SK-N-SH treated with all-trans-retinoic acid at 6 μM for 48 hours (cell line): ENCODE measurements around the gene SLAMF1.

Experiments used
- CSDC2 ChIP-seq: fragments of 250-450 bp; sonication (Bioruptor Pico); IDR thresholded peaks from 2 replicates; pipeline ENCODE4 v1.5.0; 2020; ENCODE audit warnings: mild to moderate bottlenecking, moderate library complexity
- GLIS3 ChIP-seq: fragments of 250-450 bp; sonication (Bioruptor Pico); IDR thresholded peaks from 2 replicates; pipeline ENCODE4 v1.5.0; 2020; ENCODE audit warnings: mild to moderate bottlenecking, moderate library complexity
- TCF4 ChIP-seq: fragments of 250-450 bp; sonication (Bioruptor Pico); IDR thresholded peaks from 2 replicates; pipeline ENCODE4 v1.8.0; 2021; ENCODE audit warnings: mild to moderate bottlenecking, moderate library complexity, borderline replicate concordance
- TF ChIP-seq, protein P1 (sequence below): fragments of 250-450 bp; sonication (Bioruptor Pico); IDR thresholded peaks from 2 replicates; pipeline ENCODE4 v1.5.1; 2020; ENCODE audit warnings: low read depth, mild to moderate bottlenecking, moderate library complexity

DNA sequence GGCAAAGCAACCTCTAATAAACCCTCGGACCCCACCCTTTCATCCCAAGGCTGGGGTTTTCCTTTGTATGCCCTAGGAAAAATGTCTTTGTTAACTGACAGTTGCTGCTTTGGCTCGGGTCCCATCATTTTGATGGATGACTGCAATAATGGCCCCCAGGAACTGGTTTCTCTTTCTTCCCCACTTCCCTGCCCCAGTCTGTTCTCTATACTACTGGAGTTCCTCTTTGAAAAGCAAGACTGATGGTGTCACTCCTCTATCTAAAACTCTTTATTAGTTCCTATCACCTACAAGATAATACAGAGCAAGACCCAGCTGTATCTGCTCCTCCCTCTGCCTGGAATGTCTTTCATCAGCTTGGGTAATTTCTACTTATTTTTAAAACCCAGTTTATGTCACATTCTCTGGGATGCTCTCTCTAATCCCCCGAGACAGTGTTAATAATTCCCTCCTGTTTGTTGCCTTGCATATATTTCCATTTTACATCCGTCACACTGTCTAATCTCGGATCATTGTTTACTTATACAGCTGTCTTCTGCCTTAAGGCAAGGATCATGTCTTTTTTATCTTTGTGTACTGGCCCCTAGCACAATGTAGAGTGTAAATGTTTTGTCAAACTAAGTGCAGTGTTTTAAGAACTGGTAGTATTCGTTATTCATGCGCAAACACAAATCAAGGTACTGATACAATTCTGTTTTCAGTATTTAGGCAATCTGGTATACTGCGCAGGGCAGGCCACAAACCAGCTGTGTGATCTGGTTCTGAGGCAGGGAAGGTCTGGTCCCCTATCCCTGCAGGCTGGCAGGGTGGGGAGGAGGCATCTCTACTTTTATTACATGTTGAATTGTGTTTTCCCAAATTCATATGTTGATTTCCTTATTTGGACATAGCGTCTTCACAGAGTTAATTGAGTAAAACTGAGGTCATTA is 16.1 kb downstream of the SLAMF1 start:
- no peak for TF ChIP-seq TCF4
- TF ChIP-seq, protein P1, sequence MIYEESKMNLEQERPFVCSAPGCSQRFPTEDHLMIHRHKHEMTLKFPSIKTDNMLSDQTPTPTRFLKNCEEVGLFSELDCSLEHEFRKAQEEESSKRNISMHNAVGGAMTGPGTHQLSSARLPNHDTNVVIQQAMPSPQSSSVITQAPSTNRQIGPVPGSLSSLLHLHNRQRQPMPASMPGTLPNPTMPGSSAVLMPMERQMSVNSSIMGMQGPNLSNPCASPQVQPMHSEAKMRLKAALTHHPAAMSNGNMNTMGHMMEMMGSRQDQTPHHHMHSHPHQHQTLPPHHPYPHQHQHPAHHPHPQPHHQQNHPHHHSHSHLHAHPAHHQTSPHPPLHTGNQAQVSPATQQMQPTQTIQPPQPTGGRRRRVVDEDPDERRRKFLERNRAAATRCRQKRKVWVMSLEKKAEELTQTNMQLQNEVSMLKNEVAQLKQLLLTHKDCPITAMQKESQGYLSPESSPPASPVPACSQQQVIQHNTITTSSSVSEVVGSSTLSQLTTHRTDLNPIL, result no peak
- TF ChIP-seq GLIS3 (CRISPR knock-in tag), result no peak
- TF ChIP-seq CSDC2, result no peak
